Endothelial cell of umbilical vein (primary cell): ENCODE data around the gene LAMTOR5. TPM values are rescaled to one million over a fixed set of nuclear protein-coding genes. Genes with fewer than 3 reads are reported as not detected.

ENCODE experiments used
- BruUV-seq: library from RNA; stranded (reverse); fragments of 400-500 nt; replicated peaks from 2 replicates; lab custom pipeline; 2021; lab: Mats Ljungman, UMichigan
- CTCF ChIA-PET: fragments of 300-600, 350-600 bp; sonication (Branson Sonifier 250); formaldehyde crosslinking; loops from one replicate; lab custom pipeline; 2021; ENCODE audit warnings: antibody characterized with exemption, inconsistent platforms; lab: Charles Lee
- POLR2A ChIA-PET: fragments of 300-600, 350-600 bp; sonication (Branson Sonifier 250); formaldehyde crosslinking; loops from one replicate; lab custom pipeline; 2021; ENCODE audit warnings: antibody characterized with exemption, inconsistent platforms; lab: Charles Lee
- DNase-seq: peaks from one replicate; pipeline ENCODE4 v3.0.0-alpha.2; 2011; ENCODE audit warnings: low read depth, low spot score
- FAIRE-seq: peaks from 2 replicates; lab custom pipeline; 2011; peaks lifted over from hg19 to GRCh38; lab: Jason Lieb, UNC
- H2AFZ ChIP-seq: 2 replicates; pipeline ENCODE4 v1.6.0; 2012; ENCODE audit warnings: low read depth, low read length, control low read depth, inconsistent platforms
- H3K27ac ChIP-seq: 2 replicates; pipeline ENCODE4 v1.5.1; 2011; ENCODE audit warnings: low read depth, mild to moderate bottlenecking, control low read depth, low read length, moderate library complexity; ENCODE audit not compliant: insufficient read depth
- H3K27me3 ChIP-seq, 2 experiments: 2 replicates each; pipeline versions ENCODE4 v1.6.0 to v1.6.1; 2011; ENCODE audit warnings: low read length in 2 of 2, mixed read lengths in 1 of 2; ENCODE audit not compliant: control insufficient read depth in 2 of 2, insufficient read depth in 2 of 2
- H3K36me3 ChIP-seq, 2 experiments: 2 replicates in 1 of 2; 3 replicates in 1 of 2; pipeline ENCODE4 v1.5.1; 2011; ENCODE audit warnings: low read length in 2 of 2, mild to moderate bottlenecking in 1 of 2, moderate library complexity in 1 of 2; ENCODE audit not compliant: control insufficient read depth in 2 of 2, insufficient read depth in 2 of 2; ENCODE audit errors: extremely low read depth in 1 of 2
- H3K4me1 ChIP-seq: 3 replicates; pipeline ENCODE4 v1.5.1; 2011; ENCODE audit warnings: mild to moderate bottlenecking, low read length; ENCODE audit not compliant: control insufficient read depth, insufficient read depth; ENCODE audit errors: extremely low read depth
- H3K4me2 ChIP-seq: 2 replicates; pipeline ENCODE4 v1.6.1; 2011; ENCODE audit warnings: low read length, control low read depth, mixed read lengths; ENCODE audit not compliant: insufficient read depth
- H3K4me3 ChIP-seq, 3 experiments: fragments of 200-600 bp in 1 of 3; sonication (generic), shearing (Covaris generic) in 1 of 3; replicated peaks in 1 of 3; 2 replicates each; pipeline ENCODE4 v1.5.1; 2011 to 2016; ENCODE audit warnings: control low read depth in 3 of 3, low read length in 3 of 3, mild to moderate bottlenecking in 2 of 3, inconsistent platforms in 1 of 3, low read depth in 1 of 3, moderate library complexity in 1 of 3; ENCODE audit not compliant: insufficient read depth in 1 of 3
- H3K79me2 ChIP-seq: 2 replicates; pipeline ENCODE4 v1.6.0; 2012; ENCODE audit warnings: low read length, inconsistent platforms; ENCODE audit not compliant: control insufficient read depth, insufficient read depth
- H3K9ac ChIP-seq: replicated peaks from 2 replicates; pipeline ENCODE3; 2011; ENCODE audit warnings: low read length, control low read depth; ENCODE audit not compliant: insufficient read depth; ENCODE audit errors: extremely low read depth
- H3K9me1 ChIP-seq: replicated peaks from 3 replicates; pipeline ENCODE4 v1.6.0; 2011; ENCODE audit warnings: mild to moderate bottlenecking, low read length; ENCODE audit not compliant: control insufficient read depth, insufficient read depth; ENCODE audit errors: extremely low read depth
- H3K9me3 ChIP-seq: replicated peaks from 2 replicates; pipeline ENCODE4 v1.5.1; 2012; ENCODE audit warnings: low read length, inconsistent platforms; ENCODE audit not compliant: control insufficient read depth, insufficient read depth
- H4K20me1 ChIP-seq: replicated peaks from 2 replicates; pipeline ENCODE3; 2011; ENCODE audit warnings: mild to moderate bottlenecking, low read length; ENCODE audit not compliant: control insufficient read depth, insufficient read depth; ENCODE audit errors: extremely low read depth
- CTCF ChIP-seq, 2 donors: IDR thresholded peaks; 1 replicate in 1 of 2; 2 replicates in 1 of 2; pipeline ENCODE4 v1.5.1; 2011; ENCODE audit warnings: low read length in 2 of 2, mild to moderate bottlenecking in 2 of 2, moderate library complexity in 2 of 2, control low read depth in 1 of 2, inconsistent platforms in 1 of 2, low read depth in 1 of 2; ENCODE audit not compliant: insufficient read depth in 1 of 2; ENCODE audit errors: extremely low read depth in 1 of 2
- EZH2 ChIP-seq: IDR thresholded peaks from 2 replicates; pipeline ENCODE4 v1.6.1; 2012; ENCODE audit warnings: borderline replicate concordance, low read depth, mild to moderate bottlenecking, moderate library complexity, low read length, inconsistent platforms; ENCODE audit not compliant: severe bottlenecking
- FOS ChIP-seq: IDR thresholded peaks from 2 replicates; pipeline ENCODE4 v1.6.1; 2011; ENCODE audit warnings: mild to moderate bottlenecking, low read length, moderate library complexity, borderline replicate concordance; ENCODE audit not compliant: insufficient read depth
- GATA2 ChIP-seq: IDR thresholded peaks from 2 replicates; pipeline ENCODE4 v1.7.0; 2011; ENCODE audit warnings: low read depth, mild to moderate bottlenecking, moderate library complexity, mixed read lengths, low read length; ENCODE audit not compliant: insufficient read length, insufficient read depth
- JUN ChIP-seq: IDR thresholded peaks from 2 replicates; pipeline ENCODE4 v1.6.1; 2011; ENCODE audit warnings: borderline replicate concordance, low read depth; ENCODE audit not compliant: insufficient read length, insufficient read depth
- MAX ChIP-seq: IDR thresholded peaks from 2 replicates; pipeline ENCODE4 v1.6.1; 2011; ENCODE audit not compliant: insufficient read depth, insufficient read length
- MYC ChIP-seq: IDR thresholded peaks from one replicate; pipeline ENCODE4 v1.6.1; 2011; ENCODE audit warnings: mild to moderate bottlenecking, low read depth, low read length
- POLR2A ChIP-seq: IDR thresholded peaks from 2 replicates; pipeline ENCODE4 v1.6.1; 2012; ENCODE audit warnings: low read depth, mild to moderate bottlenecking, control low read depth, low read length
- POLR2AphosphoS5 ChIP-seq: IDR thresholded peaks from 2 replicates; pipeline ENCODE4 v1.6.1; 2012; ENCODE audit warnings: low read depth, mild to moderate bottlenecking, control low read depth, low read length, moderate library complexity; ENCODE audit not compliant: insufficient read depth
- dilution Hi-C: fragments of 300-500 bp; cut with MboI; formaldehyde crosslinking; loops from one replicate; pipeline ENCODE4 v1.15.0; 2019; ENCODE audit warnings: low sequenced_read_pairs; ENCODE audit not compliant: extremely low pct_ligation_motif_present
- intact Hi-C: fragments of 100-400 bp; cut with micrococcal nuclease; formaldehyde crosslinking; loops from one replicate; pipeline ENCODE4 v1.10.0; 2022
- polyA plus RNA-seq, 4 experiments: library from polyadenylated mRNA; depleted of rRNA in 3 of 4; stranded (reverse) in 3 of 4; unstranded in 1 of 4; fragments of >200 nt; gene quantifications; 2 replicates each; pipeline versions ENCODE4 v1.2.1 to v1.2.3, GENCODE V29; 2011 to 2012; ENCODE audit warnings: missing spikeins in 1 of 4
- total RNA-seq: library from RNA; stranded (reverse); gene quantifications from 2 replicates; pipeline ENCODE4 v1.2.3, GENCODE V29; 2021

LAMTOR5 gene
- total and polyA plus RNA-seq, 2 donors (not counting 3 experiments of a cell fraction or from before 2014, with no cell fraction given) = 150 to 503 TPM

GRCh38 chr1:110452330-110452729 is 44.8 kb upstream of the LAMTOR5 start:
- Histone ChIP-seq H3K9me3 (no peaks in the 10 kb centered on the region), H3K9ac (no peak overlapping the region), H3K9me1 (no peaks in the 10 kb centered on the region), H3K4me3 (no peak overlapping the region), H2AFZ (no peak overlapping the region), H3K27ac (no peak overlapping the region), H3K27me3 (peaks cover 26 to 32% of the 10 kb centered on the region in 2 experiments), H3K79me2 (no peaks in the 10 kb centered on the region), H4K20me1 (no peaks in the 10 kb centered on the region), H3K36me3 (no peaks in the 10 kb centered on the region), H3K4me1 (no peaks in the 10 kb centered on the region), H3K4me2 (no peak overlapping the region)
- no TSS peak for BruUV-seq
- intact Hi-C loops = no loop called here
- TF ChIP-seq JUN = no peak
- TF ChIP-seq FOS = no peak
- TF ChIP-seq POLR2AphosphoS5 = no peak
- no peak for TF ChIP-seq CTCF (IDR thresholded peaks at IDR 0.05; ENCODE audit: extremely low read depth in 1 of 2, insufficient read depth in 1 of 2, low read depth in 1 of 2, low read length in 2 of 2)
- no peak for TF ChIP-seq POLR2A
- no peak for TF ChIP-seq GATA2
- TF ChIP-seq MAX = no peak
- no peak for TF ChIP-seq MYC
- no peak for TF ChIP-seq EZH2
- no peak for DNase-seq
- dilution Hi-C loops = no loop called here
- CTCF ChIA-PET = interaction anchor here (1.5 to 2.4 kb wide), 6 partner anchors 8 to 256 kb away, joined by 4 to 17 read pairs (median 8); no protein-coding TSS in a partner anchor
- POLR2A ChIA-PET = no interaction called here
- FAIRE-seq = no peak
